ENCODE measurements around the gene C10orf143.

Gene C10orf143

DNA sequence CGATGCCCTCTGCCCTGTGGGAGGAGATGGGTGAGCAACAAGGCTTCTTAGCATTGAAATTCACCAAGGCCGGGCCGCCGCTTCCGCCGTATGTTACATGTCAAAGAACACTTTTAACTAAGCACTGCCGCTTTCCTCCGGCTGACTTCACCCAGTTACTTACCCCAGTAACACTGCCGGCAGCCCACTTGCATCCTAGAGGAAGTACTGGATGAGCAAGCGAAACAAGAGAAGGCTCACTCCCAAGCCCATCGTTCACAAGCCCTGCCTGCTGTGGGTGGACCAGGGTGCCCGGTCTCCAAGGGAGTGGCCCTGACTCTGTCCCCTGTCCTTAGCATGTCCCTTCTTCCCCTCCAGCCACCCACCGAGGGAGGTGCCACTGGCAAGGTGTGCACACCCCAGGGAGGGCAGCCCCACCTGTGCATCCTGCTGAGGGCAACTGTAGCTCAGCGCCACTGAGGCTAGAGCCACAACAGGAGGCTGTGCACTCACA lies 73.4 kb downstream of the C10orf143 start:
- no peak overlapping the region for H3K4me3 ChIP-seq (ENCODE audit: low read depth, low read length)
- no peak for TF ChIP-seq CTCF (IDR thresholded peaks at IDR 0.05; ENCODE audit: borderline replicate concordance, insufficient read depth, low read depth, low read length)

DNA sequence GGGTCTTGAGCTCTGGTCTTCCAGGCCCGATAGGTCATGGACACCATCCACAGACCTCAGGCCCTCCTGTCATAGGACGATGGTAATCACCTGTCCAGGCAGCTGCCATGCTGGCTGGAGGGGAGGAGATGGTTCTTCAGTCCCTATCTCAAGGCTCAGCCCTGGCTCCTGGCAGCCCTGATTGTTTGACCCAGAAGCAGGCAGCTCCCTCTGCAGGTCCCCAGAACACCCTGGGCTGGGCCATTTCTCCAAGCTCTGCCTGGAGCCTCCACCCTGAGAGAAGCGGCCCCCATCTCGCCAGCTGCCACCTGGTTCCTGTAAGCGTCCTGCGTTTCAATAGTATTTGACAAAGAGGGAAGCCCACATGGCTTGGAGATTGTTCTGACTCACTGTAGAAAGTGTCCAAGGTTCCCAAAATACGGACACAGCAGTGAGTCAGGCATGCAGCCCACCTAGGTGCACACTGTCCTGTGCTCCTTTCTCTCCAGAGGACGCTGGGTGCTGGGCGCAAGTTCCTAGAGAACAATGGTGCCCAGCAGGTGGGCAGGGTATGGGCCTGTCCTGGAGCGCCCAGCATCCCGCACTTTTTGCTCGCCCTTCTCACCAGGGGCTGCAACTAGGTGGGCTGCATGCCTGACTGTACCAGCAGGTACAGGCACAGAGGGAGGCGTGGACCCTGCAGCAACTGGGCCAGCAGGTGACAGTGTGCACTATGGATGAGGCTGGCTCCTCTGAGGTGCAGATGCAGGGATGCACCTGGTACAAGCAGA lies 74.1 kb downstream of the C10orf143 start:
- no peak overlapping the region for H3K4me3 ChIP-seq (ENCODE audit: low read depth, low read length)
- no peak for TF ChIP-seq CTCF (IDR thresholded peaks at IDR 0.05; ENCODE audit: borderline replicate concordance, insufficient read depth, low read depth, low read length)

- no peak for TF ChIP-seq CTCF (IDR thresholded peaks at IDR 0.05; ENCODE audit: borderline replicate concordance, insufficient read depth, low read depth, low read length)
- no peak overlapping the region for H3K4me3 ChIP-seq (ENCODE audit: low read depth, low read length)
These were observed 81.4 kb downstream of the C10orf143 start for GRCh38 chr10:130029209-130029608.

DNA sequence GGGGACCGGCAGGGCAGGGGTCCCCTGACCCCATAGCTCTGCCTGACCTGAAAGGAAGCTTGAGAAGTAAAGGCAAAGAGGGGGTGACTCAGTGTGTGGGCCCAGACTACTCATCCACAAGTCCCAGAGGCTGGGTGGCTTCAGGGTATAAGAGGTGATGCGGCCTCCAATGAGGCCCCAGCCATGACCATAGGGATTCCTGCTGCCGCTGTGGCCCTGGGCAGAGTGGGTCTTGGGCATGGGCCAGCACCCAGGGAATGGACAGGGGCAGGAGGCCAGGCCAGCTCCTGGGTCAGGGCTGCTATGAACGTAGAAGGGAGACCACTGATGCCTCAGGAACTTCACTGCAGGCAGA lies 82.2 kb downstream of the C10orf143 start:
- TF ChIP-seq CTCF (IDR thresholded peaks at IDR 0.05; ENCODE audit: borderline replicate concordance, insufficient read depth, low read depth, low read length) = no peak

GRCh38 chr10:130027716-130028464 lies 82.7 kb downstream of the C10orf143 start:
- no peak for TF ChIP-seq CTCF (IDR thresholded peaks at IDR 0.05; ENCODE audit: borderline replicate concordance, insufficient read depth, low read depth, low read length)
- H3K4me3 ChIP-seq (ENCODE audit: low read depth, low read length) = no peak overlapping the region

More for the DNA sequence above, 82.2 kb downstream of the C10orf143 start:
- no peak overlapping the region for H3K4me3 ChIP-seq (ENCODE audit: low read depth, low read length)

DNA sequence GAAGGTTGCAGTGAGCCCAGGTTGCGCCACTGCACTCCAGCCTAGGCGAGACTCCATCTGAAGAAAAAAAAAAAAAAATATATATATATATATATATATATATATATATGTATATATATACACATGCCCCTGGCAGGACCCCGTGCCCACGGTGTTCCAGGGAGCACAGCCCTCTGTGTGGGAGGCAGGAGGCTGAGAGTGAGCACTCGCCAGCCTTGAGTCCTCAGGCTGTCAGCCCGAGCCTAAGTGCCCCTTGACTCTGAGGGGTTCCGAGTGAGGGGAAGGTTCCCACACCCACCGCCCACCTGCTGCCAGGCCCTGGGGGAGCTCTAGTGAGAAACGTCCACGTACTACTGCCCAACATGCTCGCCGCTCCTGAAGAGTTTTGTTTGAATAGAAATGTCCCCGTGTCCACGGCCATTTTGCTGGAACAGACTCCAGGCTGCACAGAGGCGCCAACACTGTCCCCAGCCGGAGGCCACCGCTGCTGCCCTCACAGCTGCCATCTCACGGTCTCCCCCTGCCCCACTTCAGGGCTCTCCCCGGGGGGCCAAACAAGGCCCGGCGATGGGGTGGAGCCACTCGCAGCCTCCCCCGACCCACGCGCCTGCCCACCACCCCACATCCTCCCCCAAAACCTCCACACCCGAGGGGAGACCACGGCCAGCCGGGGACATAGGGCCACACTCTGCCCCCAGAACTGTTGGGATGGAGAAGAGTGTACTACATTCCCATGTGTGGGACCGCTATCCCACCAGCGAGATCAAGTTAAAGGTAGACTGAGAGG lies 83.8 kb downstream of the C10orf143 start:
- no peak overlapping the region for H3K4me3 ChIP-seq (ENCODE audit: low read depth, low read length)
- TF ChIP-seq CTCF (IDR thresholded peaks at IDR 0.05; ENCODE audit: borderline replicate concordance, insufficient read depth, low read depth, low read length) = no peak
